GM12878 (cell line): ENCODE data around the gene KASH5. TPM values are rescaled to one million over a fixed set of nuclear protein-coding genes. Genes with fewer than 3 reads are reported as not detected.

Experiments
- GATAD2B ChIP-seq: fragments of 450-650 bp; conservative IDR thresholded peaks from 2 replicates; pipeline ENCODE4 v1.6.1; 2017; ENCODE audit warnings: low read depth, mild to moderate bottlenecking, moderate library complexity
- HDGF ChIP-seq: fragments of 450-650 bp; IDR thresholded peaks from 2 replicates; pipeline ENCODE4 v1.6.1; 2016; ENCODE audit warnings: antibody characterized with exemption
- IKZF1 ChIP-seq: fragments of 450-650 bp; conservative IDR thresholded peaks from 2 replicates; pipeline ENCODE4 v1.6.1; 2017; ENCODE audit warnings: antibody characterized with exemption, mild to moderate bottlenecking
- MEF2A ChIP-seq: IDR thresholded peaks from 2 replicates; pipeline ENCODE4 v1.6.1; 2011; ENCODE audit warnings: low read depth, mild to moderate bottlenecking, low read length, moderate library complexity; ENCODE audit not compliant: insufficient read depth
- NR2C2 ChIP-seq: IDR thresholded peaks from 2 replicates; pipeline ENCODE4 v1.6.1; 2011; ENCODE audit warnings: borderline replicate concordance, low read depth; ENCODE audit not compliant: control insufficient read depth, insufficient read length
- RAD21 ChIP-seq: IDR thresholded peaks from 2 replicates; pipeline ENCODE4 v1.6.1; 2011; ENCODE audit warnings: mild to moderate bottlenecking, low read depth, low read length, moderate library complexity; ENCODE audit not compliant: insufficient read depth
- TBL1XR1 ChIP-seq: IDR thresholded peaks from 2 replicates; pipeline ENCODE4 v1.6.1; 2012; ENCODE audit warnings: low read depth, low read length, improper control_type of control experiment
- polyA plus RNA-seq, 11 experiments: library from polyadenylated mRNA; depleted of rRNA in 4 of 11; unstranded in 6 of 11; stranded (reverse) in 5 of 11; fragments of >200 nt; fragmentation: Nextera tagmentation in 4 of 11; fragmentation: Illumina TruSeq in 1 of 11; extraction: Ambion mirVana in 4 of 11; extraction: Trizol in 1 of 11; gene quantifications; 1 replicate in 1 of 11; 2 replicates in 10 of 11; pipeline versions ENCODE4 v1.2.1 to v1.2.3, GENCODE V29; 2011 to 2016; ENCODE audit warnings: inconsistent platforms in 2 of 11, missing spikeins in 2 of 11, low read depth in 1 of 11
- total RNA-seq, 4 experiments: library from RNA; depleted of rRNA in 3 of 4; stranded (reverse); fragments of >200 nt in 3 of 4; fragmentation: Illumina TruSeq in 1 of 4; extraction: Trizol in 1 of 4; gene quantifications; 2 replicates each; pipeline versions ENCODE4 v1.2.1 to v1.2.3, GENCODE V29; 2013 to 2021
- TF ChIP-seq, protein P1 (sequence below): fragments of 450-650 bp; formaldehyde crosslinking; IDR thresholded peaks from 2 replicates; pipeline ENCODE4 v1.4.0; 2020; ENCODE audit warnings: mild to moderate bottlenecking, moderate library complexity
- TF ChIP-seq, protein P2 (sequence below): fragments of 450-650 bp; IDR thresholded peaks from 2 replicates; pipeline ENCODE4 v1.6.1; 2016; ENCODE audit warnings: mild to moderate bottlenecking
- TF ChIP-seq, protein P3 (sequence below): fragments of 450-650 bp; formaldehyde crosslinking; IDR thresholded peaks from 2 replicates; pipeline ENCODE4 v1.5.0; 2022; ENCODE audit warnings: mild to moderate bottlenecking, missing genetic modification characterization
- TF ChIP-seq, protein P4 (sequence below): IDR thresholded peaks from 2 replicates; pipeline ENCODE4 v1.6.1; 2011; ENCODE audit warnings: mild to moderate bottlenecking, low read depth, low read length, moderate library complexity; ENCODE audit not compliant: insufficient replicate concordance
- TF ChIP-seq, protein P5 (sequence below): fragments of 450-650 bp; IDR thresholded peaks from 2 replicates; pipeline ENCODE4 v1.6.1; 2016; ENCODE audit warnings: mild to moderate bottlenecking
- TF ChIP-seq, protein P6 (sequence below): fragments of 450-650 bp; IDR thresholded peaks from 2 replicates; pipeline ENCODE4 v1.6.1; 2017; ENCODE audit warnings: mild to moderate bottlenecking, low read depth, inconsistent platforms; ENCODE audit not compliant: poor library complexity, severe bottlenecking

The KASH5 gene
- total and polyA plus RNA-seq, 10 of the 15 experiments (the other 5 are each of a cell fraction or from before 2014, with no cell fraction given) = 0.03 to 0.06 (median 0.05) TPM; not detected in 7

DNA sequence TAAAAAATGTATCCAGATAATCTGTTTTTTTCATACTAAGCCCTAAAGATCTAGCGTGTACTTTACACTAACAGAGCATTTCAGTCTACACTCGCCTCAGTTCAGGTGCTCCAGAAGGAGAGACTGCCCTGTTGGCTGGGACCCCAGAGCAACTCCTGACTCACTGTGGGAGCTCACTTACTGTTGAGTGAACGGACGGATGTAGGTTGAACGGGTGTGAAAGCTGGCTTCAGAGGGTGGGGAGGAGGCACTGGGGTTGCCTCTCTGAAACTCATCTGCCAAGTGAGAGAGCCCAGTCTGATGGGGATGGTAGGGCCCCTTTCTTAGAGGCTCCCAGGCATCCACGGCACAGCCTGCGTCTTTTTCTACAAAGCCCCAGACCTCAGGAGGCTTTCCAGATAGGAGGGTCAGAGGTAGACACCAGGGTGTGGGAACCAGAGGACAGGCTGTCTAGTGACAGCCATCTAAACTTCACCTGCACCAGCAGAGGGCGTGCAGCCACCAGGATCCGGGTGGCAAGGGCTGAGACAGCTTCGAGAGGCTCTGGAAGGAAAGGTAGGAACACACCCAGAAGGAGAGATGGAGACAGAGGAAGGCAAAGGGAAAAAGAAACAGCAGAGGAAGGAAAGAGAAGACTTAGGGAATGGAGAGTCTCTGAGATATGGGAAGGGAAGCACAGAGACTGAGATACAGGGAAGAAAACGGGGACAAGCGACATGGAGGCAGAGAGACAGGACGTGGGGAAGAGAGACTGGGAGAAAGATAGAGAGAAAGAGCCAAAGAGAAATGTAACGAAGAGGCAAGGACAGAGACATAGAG is 3.7 kb downstream of the KASH5 start (continued):
- TF ChIP-seq, protein P1, sequence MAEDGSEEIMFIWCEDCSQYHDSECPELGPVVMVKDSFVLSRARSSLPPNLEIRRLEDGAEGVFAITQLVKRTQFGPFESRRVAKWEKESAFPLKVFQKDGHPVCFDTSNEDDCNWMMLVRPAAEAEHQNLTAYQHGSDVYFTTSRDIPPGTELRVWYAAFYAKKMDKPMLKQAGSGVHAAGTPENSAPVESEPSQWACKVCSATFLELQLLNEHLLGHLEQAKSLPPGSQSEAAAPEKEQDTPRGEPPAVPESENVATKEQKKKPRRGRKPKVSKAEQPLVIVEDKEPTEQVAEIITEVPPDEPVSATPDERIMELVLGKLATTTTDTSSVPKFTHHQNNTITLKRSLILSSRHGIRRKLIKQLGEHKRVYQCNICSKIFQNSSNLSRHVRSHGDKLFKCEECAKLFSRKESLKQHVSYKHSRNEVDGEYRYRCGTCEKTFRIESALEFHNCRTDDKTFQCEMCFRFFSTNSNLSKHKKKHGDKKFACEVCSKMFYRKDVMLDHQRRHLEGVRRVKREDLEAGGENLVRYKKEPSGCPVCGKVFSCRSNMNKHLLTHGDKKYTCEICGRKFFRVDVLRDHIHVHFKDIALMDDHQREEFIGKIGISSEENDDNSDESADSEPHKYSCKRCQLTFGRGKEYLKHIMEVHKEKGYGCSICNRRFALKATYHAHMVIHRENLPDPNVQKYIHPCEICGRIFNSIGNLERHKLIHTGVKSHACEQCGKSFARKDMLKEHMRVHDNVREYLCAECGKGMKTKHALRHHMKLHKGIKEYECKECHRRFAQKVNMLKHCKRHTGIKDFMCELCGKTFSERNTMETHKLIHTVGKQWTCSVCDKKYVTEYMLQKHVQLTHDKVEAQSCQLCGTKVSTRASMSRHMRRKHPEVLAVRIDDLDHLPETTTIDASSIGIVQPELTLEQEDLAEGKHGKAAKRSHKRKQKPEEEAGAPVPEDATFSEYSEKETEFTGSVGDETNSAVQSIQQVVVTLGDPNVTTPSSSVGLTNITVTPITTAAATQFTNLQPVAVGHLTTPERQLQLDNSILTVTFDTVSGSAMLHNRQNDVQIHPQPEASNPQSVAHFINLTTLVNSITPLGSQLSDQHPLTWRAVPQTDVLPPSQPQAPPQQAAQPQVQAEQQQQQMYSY (CRISPR knock-in tag) = no peak
- TF ChIP-seq, protein P2, sequence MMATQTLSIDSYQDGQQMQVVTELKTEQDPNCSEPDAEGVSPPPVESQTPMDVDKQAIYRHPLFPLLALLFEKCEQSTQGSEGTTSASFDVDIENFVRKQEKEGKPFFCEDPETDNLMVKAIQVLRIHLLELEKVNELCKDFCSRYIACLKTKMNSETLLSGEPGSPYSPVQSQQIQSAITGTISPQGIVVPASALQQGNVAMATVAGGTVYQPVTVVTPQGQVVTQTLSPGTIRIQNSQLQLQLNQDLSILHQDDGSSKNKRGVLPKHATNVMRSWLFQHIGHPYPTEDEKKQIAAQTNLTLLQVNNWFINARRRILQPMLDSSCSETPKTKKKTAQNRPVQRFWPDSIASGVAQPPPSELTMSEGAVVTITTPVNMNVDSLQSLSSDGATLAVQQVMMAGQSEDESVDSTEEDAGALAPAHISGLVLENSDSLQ = peak; percentile 79
- TF ChIP-seq, protein P3, sequence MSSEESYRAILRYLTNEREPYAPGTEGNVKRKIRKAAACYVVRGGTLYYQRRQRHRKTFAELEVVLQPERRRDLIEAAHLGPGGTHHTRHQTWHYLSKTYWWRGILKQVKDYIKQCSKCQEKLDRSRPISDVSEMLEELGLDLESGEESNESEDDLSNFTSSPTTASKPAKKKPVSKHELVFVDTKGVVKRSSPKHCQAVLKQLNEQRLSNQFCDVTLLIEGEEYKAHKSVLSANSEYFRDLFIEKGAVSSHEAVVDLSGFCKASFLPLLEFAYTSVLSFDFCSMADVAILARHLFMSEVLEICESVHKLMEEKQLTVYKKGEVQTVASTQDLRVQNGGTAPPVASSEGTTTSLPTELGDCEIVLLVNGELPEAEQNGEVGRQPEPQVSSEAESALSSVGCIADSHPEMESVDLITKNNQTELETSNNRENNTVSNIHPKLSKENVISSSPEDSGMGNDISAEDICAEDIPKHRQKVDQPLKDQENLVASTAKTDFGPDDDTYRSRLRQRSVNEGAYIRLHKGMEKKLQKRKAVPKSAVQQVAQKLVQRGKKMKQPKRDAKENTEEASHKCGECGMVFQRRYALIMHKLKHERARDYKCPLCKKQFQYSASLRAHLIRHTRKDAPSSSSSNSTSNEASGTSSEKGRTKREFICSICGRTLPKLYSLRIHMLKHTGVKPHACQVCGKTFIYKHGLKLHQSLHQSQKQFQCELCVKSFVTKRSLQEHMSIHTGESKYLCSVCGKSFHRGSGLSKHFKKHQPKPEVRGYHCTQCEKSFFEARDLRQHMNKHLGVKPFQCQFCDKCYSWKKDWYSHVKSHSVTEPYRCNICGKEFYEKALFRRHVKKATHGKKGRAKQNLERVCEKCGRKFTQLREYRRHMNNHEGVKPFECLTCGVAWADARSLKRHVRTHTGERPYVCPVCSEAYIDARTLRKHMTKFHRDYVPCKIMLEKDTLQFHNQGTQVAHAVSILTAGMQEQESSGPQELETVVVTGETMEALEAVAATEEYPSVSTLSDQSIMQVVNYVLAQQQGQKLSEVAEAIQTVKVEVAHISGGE (CRISPR knock-in tag) = no peak
- TF ChIP-seq MEF2A (no peak), GATAD2B (0 out of 2 replicates have a peak, but pooled peaks have one; percentile 38), NR2C2 (no peak), HDGF (peak; percentile 87; the same call in 1 of the 2 replicates), RAD21 (peak; percentile 97), IKZF1 (peak; percentile 61), TBL1XR1 (peak; percentile 63; the same call in 1 of the 2 replicates)
- TF ChIP-seq, protein P4, sequence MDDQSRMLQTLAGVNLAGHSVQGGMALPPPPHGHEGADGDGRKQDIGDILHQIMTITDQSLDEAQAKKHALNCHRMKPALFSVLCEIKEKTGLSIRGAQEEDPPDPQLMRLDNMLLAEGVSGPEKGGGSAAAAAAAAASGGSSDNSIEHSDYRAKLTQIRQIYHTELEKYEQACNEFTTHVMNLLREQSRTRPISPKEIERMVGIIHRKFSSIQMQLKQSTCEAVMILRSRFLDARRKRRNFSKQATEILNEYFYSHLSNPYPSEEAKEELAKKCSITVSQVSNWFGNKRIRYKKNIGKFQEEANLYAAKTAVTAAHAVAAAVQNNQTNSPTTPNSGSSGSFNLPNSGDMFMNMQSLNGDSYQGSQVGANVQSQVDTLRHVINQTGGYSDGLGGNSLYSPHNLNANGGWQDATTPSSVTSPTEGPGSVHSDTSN = peak; percentile 38
- TF ChIP-seq, protein P5, sequence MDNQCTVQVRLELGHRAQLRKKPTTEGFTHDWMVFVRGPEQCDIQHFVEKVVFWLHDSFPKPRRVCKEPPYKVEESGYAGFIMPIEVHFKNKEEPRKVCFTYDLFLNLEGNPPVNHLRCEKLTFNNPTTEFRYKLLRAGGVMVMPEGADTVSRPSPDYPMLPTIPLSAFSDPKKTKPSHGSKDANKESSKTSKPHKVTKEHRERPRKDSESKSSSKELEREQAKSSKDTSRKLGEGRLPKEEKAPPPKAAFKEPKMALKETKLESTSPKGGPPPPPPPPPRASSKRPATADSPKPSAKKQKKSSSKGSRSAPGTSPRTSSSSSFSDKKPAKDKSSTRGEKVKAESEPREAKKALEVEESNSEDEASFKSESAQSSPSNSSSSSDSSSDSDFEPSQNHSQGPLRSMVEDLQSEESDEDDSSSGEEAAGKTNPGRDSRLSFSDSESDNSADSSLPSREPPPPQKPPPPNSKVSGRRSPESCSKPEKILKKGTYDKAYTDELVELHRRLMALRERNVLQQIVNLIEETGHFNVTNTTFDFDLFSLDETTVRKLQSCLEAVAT = 0 out of 2 replicates have a peak, but pooled peaks have one; percentile 25
- TF ChIP-seq, protein P6, sequence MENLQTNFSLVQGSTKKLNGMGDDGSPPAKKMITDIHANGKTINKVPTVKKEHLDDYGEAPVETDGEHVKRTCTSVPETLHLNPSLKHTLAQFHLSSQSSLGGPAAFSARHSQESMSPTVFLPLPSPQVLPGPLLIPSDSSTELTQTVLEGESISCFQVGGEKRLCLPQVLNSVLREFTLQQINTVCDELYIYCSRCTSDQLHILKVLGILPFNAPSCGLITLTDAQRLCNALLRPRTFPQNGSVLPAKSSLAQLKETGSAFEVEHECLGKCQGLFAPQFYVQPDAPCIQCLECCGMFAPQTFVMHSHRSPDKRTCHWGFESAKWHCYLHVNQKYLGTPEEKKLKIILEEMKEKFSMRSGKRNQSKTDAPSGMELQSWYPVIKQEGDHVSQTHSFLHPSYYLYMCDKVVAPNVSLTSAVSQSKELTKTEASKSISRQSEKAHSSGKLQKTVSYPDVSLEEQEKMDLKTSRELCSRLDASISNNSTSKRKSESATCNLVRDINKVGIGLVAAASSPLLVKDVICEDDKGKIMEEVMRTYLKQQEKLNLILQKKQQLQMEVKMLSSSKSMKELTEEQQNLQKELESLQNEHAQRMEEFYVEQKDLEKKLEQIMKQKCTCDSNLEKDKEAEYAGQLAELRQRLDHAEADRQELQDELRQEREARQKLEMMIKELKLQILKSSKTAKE = peak; percentile 60
